Astrocyte of the spinal cord (primary cell): ENCODE measurements around the gene ANGEL2.
"Not testable (repeated sequence)": the region's sequence is repeated elsewhere in the genome, so short reads cannot be mapped to it uniquely, and the experiment has no call there.

ENCODE experiments used
- DNase-seq: peaks from one replicate; pipeline ENCODE4 v3.0.0; 2011; ENCODE audit warnings: low read depth, low spot score
- H3K4me3 ChIP-seq: 2 replicates; pipeline ENCODE4 v1.5.1; 2011; ENCODE audit warnings: low read depth, mild to moderate bottlenecking, low read length, moderate library complexity
- CTCF ChIP-seq: IDR thresholded peaks from 2 replicates; pipeline ENCODE4 v1.5.1; 2012; ENCODE audit warnings: low read depth, mild to moderate bottlenecking, low read length, inconsistent platforms
- in situ Hi-C: cut with HindIII; loops from 2 replicates; pipeline ENCODE4 v1.10.0; 2017; ENCODE audit warnings: low sequenced_read_pairs

Gene ANGEL2

GRCh38 chr1:212967801-212968200 lies 47.9 kb downstream of the ANGEL2 start:
- DNase-seq = peak; percentile 33
- peak; percentile 63 for TF ChIP-seq CTCF
- H3K4me3 ChIP-seq = no peak overlapping the region
- in situ Hi-C loops = no loop called here

GRCh38 chr1:212966616-212967015 lies 49.1 kb downstream of the ANGEL2 start:
- DNase-seq = no peak
- no peak for TF ChIP-seq CTCF
- in situ Hi-C loops = no loop called here
- H3K4me3 ChIP-seq = no peak overlapping the region

GRCh38 chr1:212964993-212965392 lies 50.7 kb downstream of the ANGEL2 start:
- DNase-seq, in situ Hi-C loops, H3K4me3 ChIP-seq: not testable (repeated sequence)

GRCh38 chr1:212964102-212964501 lies 51.6 kb downstream of the ANGEL2 start:
- in situ Hi-C loops = no loop called here
- H3K4me3 ChIP-seq = no peak overlapping the region
- DNase-seq = no peak

GRCh38 chr1:212962509-212962908 lies 53.2 kb downstream of the ANGEL2 start:
- in situ Hi-C loops = no loop called here
- no peak for DNase-seq
- no peak overlapping the region for H3K4me3 ChIP-seq
- TF ChIP-seq CTCF = no peak

More at GRCh38 chr1:212964102-212964501, 51.6 kb downstream of the ANGEL2 start:
- TF ChIP-seq CTCF = no peak

- no peak overlapping the region for H3K4me3 ChIP-seq
- no peak for DNase-seq
- in situ Hi-C loops = no loop called here
- TF ChIP-seq CTCF = no peak
Observed at GRCh38 chr1:212960932-212961331, 54.7 kb downstream of the ANGEL2 start.

- DNase-seq = no peak
- no peak overlapping the region for H3K4me3 ChIP-seq
- no peak for TF ChIP-seq CTCF
- in situ Hi-C loops = no loop called here
Observed at GRCh38 chr1:212959266-212960220, 56.1 kb downstream of the ANGEL2 start.
